Measurements from ENCODE around the gene ROBO1. TPM values are rescaled to one million over a fixed set of nuclear protein-coding genes. Genes with fewer than 3 reads are reported as not detected.

Gene ROBO1
- total and polyA plus RNA-seq, 2 of the 13 experiments (the other 11 are each of a cell fraction or from before 2014, with no cell fraction given), result 52.2 to 71.0 TPM

DNA sequence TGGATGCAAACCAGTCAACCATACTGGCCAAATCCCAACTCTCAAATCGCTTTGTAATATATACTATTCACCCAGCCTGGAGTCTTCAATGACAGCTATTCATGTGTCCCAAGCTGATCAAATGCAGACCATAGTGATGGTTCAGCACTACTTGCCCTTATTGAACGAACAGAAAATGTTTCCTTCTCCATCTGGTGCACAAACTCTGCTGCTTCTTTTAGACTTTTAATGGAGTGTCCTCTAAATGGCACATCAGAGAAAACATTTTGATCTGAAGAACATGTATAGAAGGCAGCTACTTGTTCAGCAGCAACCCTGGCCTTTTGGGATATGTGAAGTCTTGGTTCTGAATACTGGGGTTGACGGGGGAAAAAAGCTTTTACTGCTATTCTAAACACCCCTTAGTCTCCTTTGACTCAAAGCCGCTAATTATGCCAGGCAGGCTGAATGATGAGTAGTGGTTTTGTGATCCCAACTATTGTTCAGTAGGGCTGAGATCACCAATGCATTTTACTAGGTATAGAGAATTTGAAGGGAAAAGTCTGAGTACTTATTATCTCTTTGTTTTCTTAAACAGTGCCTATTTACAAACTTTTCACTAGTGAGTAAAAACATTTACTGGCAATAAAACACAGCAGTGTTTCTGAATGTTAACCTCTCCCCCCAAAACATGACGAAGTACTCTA lies 781.2 kb downstream of the ROBO1 start (continued):
- TF ChIP-seq, protein P1, sequence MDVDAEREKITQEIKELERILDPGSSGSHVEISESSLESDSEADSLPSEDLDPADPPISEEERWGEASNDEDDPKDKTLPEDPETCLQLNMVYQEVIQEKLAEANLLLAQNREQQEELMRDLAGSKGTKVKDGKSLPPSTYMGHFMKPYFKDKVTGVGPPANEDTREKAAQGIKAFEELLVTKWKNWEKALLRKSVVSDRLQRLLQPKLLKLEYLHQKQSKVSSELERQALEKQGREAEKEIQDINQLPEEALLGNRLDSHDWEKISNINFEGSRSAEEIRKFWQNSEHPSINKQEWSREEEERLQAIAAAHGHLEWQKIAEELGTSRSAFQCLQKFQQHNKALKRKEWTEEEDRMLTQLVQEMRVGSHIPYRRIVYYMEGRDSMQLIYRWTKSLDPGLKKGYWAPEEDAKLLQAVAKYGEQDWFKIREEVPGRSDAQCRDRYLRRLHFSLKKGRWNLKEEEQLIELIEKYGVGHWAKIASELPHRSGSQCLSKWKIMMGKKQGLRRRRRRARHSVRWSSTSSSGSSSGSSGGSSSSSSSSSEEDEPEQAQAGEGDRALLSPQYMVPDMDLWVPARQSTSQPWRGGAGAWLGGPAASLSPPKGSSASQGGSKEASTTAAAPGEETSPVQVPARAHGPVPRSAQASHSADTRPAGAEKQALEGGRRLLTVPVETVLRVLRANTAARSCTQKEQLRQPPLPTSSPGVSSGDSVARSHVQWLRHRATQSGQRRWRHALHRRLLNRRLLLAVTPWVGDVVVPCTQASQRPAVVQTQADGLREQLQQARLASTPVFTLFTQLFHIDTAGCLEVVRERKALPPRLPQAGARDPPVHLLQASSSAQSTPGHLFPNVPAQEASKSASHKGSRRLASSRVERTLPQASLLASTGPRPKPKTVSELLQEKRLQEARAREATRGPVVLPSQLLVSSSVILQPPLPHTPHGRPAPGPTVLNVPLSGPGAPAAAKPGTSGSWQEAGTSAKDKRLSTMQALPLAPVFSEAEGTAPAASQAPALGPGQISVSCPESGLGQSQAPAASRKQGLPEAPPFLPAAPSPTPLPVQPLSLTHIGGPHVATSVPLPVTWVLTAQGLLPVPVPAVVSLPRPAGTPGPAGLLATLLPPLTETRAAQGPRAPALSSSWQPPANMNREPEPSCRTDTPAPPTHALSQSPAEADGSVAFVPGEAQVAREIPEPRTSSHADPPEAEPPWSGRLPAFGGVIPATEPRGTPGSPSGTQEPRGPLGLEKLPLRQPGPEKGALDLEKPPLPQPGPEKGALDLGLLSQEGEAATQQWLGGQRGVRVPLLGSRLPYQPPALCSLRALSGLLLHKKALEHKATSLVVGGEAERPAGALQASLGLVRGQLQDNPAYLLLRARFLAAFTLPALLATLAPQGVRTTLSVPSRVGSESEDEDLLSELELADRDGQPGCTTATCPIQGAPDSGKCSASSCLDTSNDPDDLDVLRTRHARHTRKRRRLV (CRISPR knock-in tag; IDR thresholded peaks at IDR 0.05), result no peak
- TF ChIP-seq HNRNPH1 (optimal IDR thresholded peaks at IDR 0.05; ENCODE audit: low read depth, low read length) (no peak), ZNF75D (CRISPR knock-in tag; IDR thresholded peaks at IDR 0.05; ENCODE audit: borderline replicate concordance) (no peak), AGO2 (optimal IDR thresholded peaks at IDR 0.05; ENCODE audit: low read depth, low read length) (no peak), ESRRA (CRISPR knock-in tag; IDR thresholded peaks at IDR 0.05; ENCODE audit: low read depth) (no peak), NR2F2 (IDR thresholded peaks at IDR 0.05; ENCODE audit: borderline replicate concordance, low read depth) (no peak), HMG20A (CRISPR knock-in tag; IDR thresholded peaks at IDR 0.05; ENCODE audit: borderline replicate concordance) (no peak)
- TF ChIP-seq, protein P2, sequence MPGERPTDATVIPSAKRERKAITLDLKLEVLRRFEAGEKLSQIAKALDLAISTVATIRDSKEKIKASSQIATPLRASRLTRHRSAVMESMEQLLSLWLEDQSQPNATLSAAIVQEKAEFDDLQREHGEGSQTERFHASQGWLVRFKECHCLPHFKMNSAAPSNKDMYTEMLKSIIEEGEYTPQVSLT (CRISPR knock-in tag; IDR thresholded peaks at IDR 0.05; ENCODE audit: borderline replicate concordance, low read depth), result no peak
- TF ChIP-seq, protein P3, sequence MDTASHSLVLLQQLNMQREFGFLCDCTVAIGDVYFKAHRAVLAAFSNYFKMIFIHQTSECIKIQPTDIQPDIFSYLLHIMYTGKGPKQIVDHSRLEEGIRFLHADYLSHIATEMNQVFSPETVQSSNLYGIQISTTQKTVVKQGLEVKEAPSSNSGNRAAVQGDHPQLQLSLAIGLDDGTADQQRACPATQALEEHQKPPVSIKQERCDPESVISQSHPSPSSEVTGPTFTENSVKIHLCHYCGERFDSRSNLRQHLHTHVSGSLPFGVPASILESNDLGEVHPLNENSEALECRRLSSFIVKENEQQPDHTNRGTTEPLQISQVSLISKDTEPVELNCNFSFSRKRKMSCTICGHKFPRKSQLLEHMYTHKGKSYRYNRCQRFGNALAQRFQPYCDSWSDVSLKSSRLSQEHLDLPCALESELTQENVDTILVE (CRISPR knock-in tag; IDR thresholded peaks at IDR 0.05), result no peak
